Keratinocyte (primary cell): Measurements from ENCODE around the gene NXPH4. TPM values are rescaled to one million over a fixed set of nuclear protein-coding genes. Genes with fewer than 3 reads are reported as not detected.

Source experiments
- DNase-seq: peaks from one replicate; pipeline ENCODE4 v3.0.0-alpha.2; 2011; ENCODE audit warnings: low read depth, missing footprints, low spot score
- FAIRE-seq: peaks from 2 replicates; lab custom pipeline; 2011; peaks lifted over from hg19 to GRCh38; lab: Jason Lieb, UNC
- H2AFZ ChIP-seq: 2 replicates; pipeline ENCODE4 v1.6.0; 2012; ENCODE audit warnings: low read length, control low read depth, inconsistent platforms; ENCODE audit not compliant: control insufficient read depth
- H3K27ac ChIP-seq: 2 replicates; pipeline ENCODE4 v1.5.1; 2011; ENCODE audit warnings: low read length; ENCODE audit not compliant: control insufficient read depth, insufficient read depth
- H3K27me3 ChIP-seq: 3 replicates; pipeline ENCODE4 v1.6.0; 2011; ENCODE audit warnings: low read length; ENCODE audit not compliant: control insufficient read depth, insufficient read depth; ENCODE audit errors: extremely low read depth
- H3K36me3 ChIP-seq, 2 experiments: 2 replicates in 1 of 2; 3 replicates in 1 of 2; pipeline ENCODE4 v1.5.1; 2011; ENCODE audit warnings: low read length in 2 of 2, mild to moderate bottlenecking in 1 of 2; ENCODE audit not compliant: control insufficient read depth in 2 of 2, insufficient read depth in 2 of 2; ENCODE audit errors: extremely low read depth in 1 of 2
- H3K4me1 ChIP-seq: 3 replicates; pipeline ENCODE4 v1.5.1; 2011; ENCODE audit warnings: low read length; ENCODE audit not compliant: control insufficient read depth, insufficient read depth; ENCODE audit errors: extremely low read depth
- H3K4me2 ChIP-seq: 3 replicates; pipeline ENCODE4 v1.6.0; 2011; ENCODE audit warnings: low read depth, low read length; ENCODE audit not compliant: control insufficient read depth, insufficient read depth; ENCODE audit errors: extremely low read depth
- H3K4me3 ChIP-seq, 3 experiments: fragments of 200-600 bp in 1 of 3; sonication (generic) in 1 of 3; 2 replicates in 2 of 3; 3 replicates in 1 of 3; pipeline ENCODE4 v1.5.1; 2011 to 2016; ENCODE audit warnings: low read length in 3 of 3, mild to moderate bottlenecking in 3 of 3, control low read depth in 2 of 3, inconsistent platforms in 1 of 3, low read depth in 1 of 3, mixed read lengths in 1 of 3, mixed run types in 1 of 3, moderate library complexity in 1 of 3; ENCODE audit not compliant: control insufficient read depth in 2 of 3, insufficient read depth in 2 of 3; ENCODE audit errors: extremely low read depth in 1 of 3
- H3K79me2 ChIP-seq: 2 replicates; pipeline ENCODE4 v1.6.0; 2012; ENCODE audit warnings: low read length; ENCODE audit not compliant: control insufficient read depth, insufficient read depth
- H3K9ac ChIP-seq: 3 replicates; pipeline ENCODE4 v1.6.0; 2011; ENCODE audit warnings: low read length; ENCODE audit not compliant: control insufficient read depth, insufficient read depth; ENCODE audit errors: extremely low read depth
- H3K9me1 ChIP-seq: 3 replicates; pipeline ENCODE4 v1.6.0; 2011; ENCODE audit warnings: low read length; ENCODE audit not compliant: control insufficient read depth, insufficient read depth; ENCODE audit errors: extremely low read depth
- H3K9me3 ChIP-seq: 2 replicates; pipeline ENCODE4 v1.5.1; 2012; ENCODE audit warnings: low read depth, low read length; ENCODE audit not compliant: control insufficient read depth
- H4K20me1 ChIP-seq: 3 replicates; pipeline ENCODE4 v1.6.0; 2011; ENCODE audit warnings: low read length; ENCODE audit not compliant: control insufficient read depth, insufficient read depth; ENCODE audit errors: extremely low read depth
- CTCF ChIP-seq, 3 experiments: IDR thresholded peaks in 1 of 3; conservative IDR thresholded peaks in 1 of 3; optimal IDR thresholded peaks in 1 of 3; 2 replicates in 2 of 3; 3 replicates in 1 of 3; pipeline versions ENCODE3 to v1.5.1; 2011; ENCODE audit warnings: low read length in 3 of 3, mild to moderate bottlenecking in 3 of 3, moderate library complexity in 2 of 3, control low read depth in 1 of 3, inconsistent platforms in 1 of 3; ENCODE audit not compliant: insufficient read depth in 2 of 3; ENCODE audit errors: extremely low read depth in 1 of 3
- EZH2 ChIP-seq: IDR thresholded peaks from one replicate; pipeline ENCODE4 v1.6.1; 2012; ENCODE audit warnings: inconsistent platforms, mild to moderate bottlenecking, low read length, moderate library complexity
- dilution Hi-C: fragments of 300-500 bp; cut with MboI; formaldehyde crosslinking; loops from one replicate; pipeline ENCODE4 v1.7.0; 2020; ENCODE audit warnings: low sequenced_read_pairs; ENCODE audit not compliant: extremely low pct_ligation_motif_present
- polyA plus RNA-seq, 5 experiments: library from polyadenylated mRNA; depleted of rRNA in 3 of 5; stranded (reverse) in 3 of 5; stranded (forward) in 1 of 5; unstranded in 1 of 5; fragments of >200 nt; gene quantifications; 1 replicate in 1 of 5; 2 replicates in 3 of 5; 3 replicates in 1 of 5; pipeline versions ENCODE4 v1.2.1 to v1.2.3, GENCODE V29; 2011 to 2012; ENCODE audit warnings: missing spikeins in 2 of 5, low read depth in 1 of 5, low replicate concordance in 1 of 5

NXPH4 gene
- polyA plus RNA-seq, 1 donor (not counting 4 experiments of a cell fraction or from before 2014, with no cell fraction given) = 0.97 TPM

GRCh38 chr12:57236201-57236924 is 19.8 kb downstream of the NXPH4 start:
- H3K9me1 ChIP-seq = no peaks in the 10 kb centered on the region
- H3K4me2 ChIP-seq = peak overlapping the region; percentile 94
- FAIRE-seq (peak; percentile 58), DNase-seq (no peak)
- peaks cover 6% of the 10 kb centered on the region for H3K79me2 ChIP-seq
- H3K27ac ChIP-seq = no peak overlapping the region
- no peak overlapping the region for H2AFZ ChIP-seq
- H3K4me1 ChIP-seq = peaks cover 78% of the 10 kb centered on the region
- peaks cover 26% of the 10 kb centered on the region for H3K27me3 ChIP-seq
- no peaks in the 10 kb centered on the region for H3K9me3 ChIP-seq
- H3K4me3 ChIP-seq = peak overlapping the region; percentile 5 to 39 (median 19)
- H3K9ac ChIP-seq = peak overlapping the region; percentile 37
- peaks cover 23 to 36% of the 10 kb centered on the region in 2 experiments for H3K36me3 ChIP-seq
- TF ChIP-seq EZH2 (no peak), CTCF (optimal IDR thresholded peaks at IDR 0.05 in 1 of 3, IDR thresholded peaks at IDR 0.05 in 1 of 3, conservative IDR thresholded peaks at IDR 0.05 in 1 of 3; ENCODE audit: extremely low read depth in 1 of 3, insufficient read depth in 2 of 3, low read length in 3 of 3) (no peak)
- no peaks in the 10 kb centered on the region for H4K20me1 ChIP-seq
- dilution Hi-C loops = no loop called here

- Histone ChIP-seq H3K9ac (peak overlapping the region; percentile 37), H4K20me1 (no peaks in the 10 kb centered on the region), H3K9me3 (no peaks in the 10 kb centered on the region), H3K36me3 (peaks cover 17 to 29% of the 10 kb centered on the region in 2 experiments), H3K4me2 (peak overlapping the region; percentile 94), H2AFZ (no peak overlapping the region), H3K27me3 (peaks cover 33% of the 10 kb centered on the region), H3K9me1 (no peaks in the 10 kb centered on the region), H3K27ac (no peak overlapping the region), H3K79me2 (no peaks in the 10 kb centered on the region), H3K4me3 (peak overlapping the region; percentile 5 to 39 (median 19)), H3K4me1 (peaks cover 73% of the 10 kb centered on the region)
- DNase-seq = no peak
- dilution Hi-C loops = no loop called here
- TF ChIP-seq CTCF (optimal IDR thresholded peaks at IDR 0.05 in 1 of 3, IDR thresholded peaks at IDR 0.05 in 1 of 3, conservative IDR thresholded peaks at IDR 0.05 in 1 of 3; ENCODE audit: extremely low read depth in 1 of 3, insufficient read depth in 2 of 3, low read length in 3 of 3) (no peak), EZH2 (no peak)
- FAIRE-seq = peak; percentile 52
Observed at GRCh38 chr12:57236925-57237595, 20.5 kb downstream of the NXPH4 start.
